Right renal cortex interstitium (tissue), 3 donors: ENCODE data around the gene DSCAML1. TPM values are rescaled to one million over a fixed set of nuclear protein-coding genes. Genes with fewer than 3 reads are reported as not detected.

Experiments used
- DNase-seq, 3 donors: peaks; one replicate each; pipeline ENCODE4 v3.0.0-alpha.2; 2013; ENCODE audit warnings: low read depth in 3 of 3, low spot score in 2 of 3
- polyA plus RNA-seq, 3 donors: library from polyadenylated mRNA; unstranded; fragments of 120-200 nt; gene quantifications; one replicate each; pipeline ENCODE4 v1.2.1, GENCODE V29; 2013; ENCODE audit not compliant: insufficient read length in 3 of 3

The DSCAML1 gene
- polyA plus RNA-seq, 3 donors: 1.6 to 2.3 (median 1.6) TPM

GRCh38 chr11:117486059-117486458 lies 311.0 kb downstream of the DSCAML1 start:
- DNase-seq: no peak

- DNase-seq: no peak
Observed at GRCh38 chr11:117484156-117484555, 312.9 kb downstream of the DSCAML1 start.

- no peak for DNase-seq
Observed at GRCh38 chr11:117483372-117483771, 313.6 kb downstream of the DSCAML1 start.

GRCh38 chr11:117482881-117483280 lies 314.1 kb downstream of the DSCAML1 start:
- DNase-seq: no peak

- no peak for DNase-seq
Observed at GRCh38 chr11:117481885-117482284, 315.1 kb downstream of the DSCAML1 start.

- DNase-seq: no peak
Observed at GRCh38 chr11:117481036-117481435, 316.0 kb downstream of the DSCAML1 start.

- no peak for DNase-seq
Observed at GRCh38 chr11:117480221-117480620, 316.8 kb downstream of the DSCAML1 start.

GRCh38 chr11:117479372-117479771 lies 317.6 kb downstream of the DSCAML1 start:
- no peak for DNase-seq

GRCh38 chr11:117478926-117479325 lies 318.1 kb downstream of the DSCAML1 start:
- no peak for DNase-seq

- no peak for DNase-seq
Observed at GRCh38 chr11:117478126-117478860, 318.7 kb downstream of the DSCAML1 start.

- no peak for DNase-seq
Observed at GRCh38 chr11:117477721-117478120, 319.3 kb downstream of the DSCAML1 start.

- no peak for DNase-seq
Observed at GRCh38 chr11:117476531-117477142, 320.4 kb downstream of the DSCAML1 start.

GRCh38 chr11:117475716-117476530 lies 321.1 kb downstream of the DSCAML1 start:
- DNase-seq: no peak

- DNase-seq: no peak
Observed at GRCh38 chr11:117473481-117474091, 323.4 kb downstream of the DSCAML1 start.

- no peak for DNase-seq
Observed at GRCh38 chr11:117471776-117472175, 325.2 kb downstream of the DSCAML1 start.

GRCh38 chr11:117470576-117470975 lies 326.4 kb downstream of the DSCAML1 start:
- DNase-seq: no peak

- no peak for DNase-seq
Observed at GRCh38 chr11:117468888-117469287, 328.1 kb downstream of the DSCAML1 start.

GRCh38 chr11:117467770-117468169 lies 329.2 kb downstream of the DSCAML1 start:
- no peak for DNase-seq

- DNase-seq: no peak
Observed at GRCh38 chr11:117466966-117467365, 330.1 kb downstream of the DSCAML1 start.

GRCh38 chr11:117465236-117465997 lies 331.6 kb downstream of the DSCAML1 start:
- no peak for DNase-seq
